Stimulated activated CD8-positive, alpha-beta memory T cell treated with anti-CD3 and anti-CD28 coated beads, Interleukin-15, amount 100 ng/mL, for 4 hours (primary cell): ENCODE data around the gene DIRAS1.

Experiments used
- DNase-seq, 2 donors: peaks; one replicate each; pipeline ENCODE4 v3.0.0-alpha.2; 2020; ENCODE audit warnings: low read depth in 2 of 2

Gene DIRAS1

DNA sequence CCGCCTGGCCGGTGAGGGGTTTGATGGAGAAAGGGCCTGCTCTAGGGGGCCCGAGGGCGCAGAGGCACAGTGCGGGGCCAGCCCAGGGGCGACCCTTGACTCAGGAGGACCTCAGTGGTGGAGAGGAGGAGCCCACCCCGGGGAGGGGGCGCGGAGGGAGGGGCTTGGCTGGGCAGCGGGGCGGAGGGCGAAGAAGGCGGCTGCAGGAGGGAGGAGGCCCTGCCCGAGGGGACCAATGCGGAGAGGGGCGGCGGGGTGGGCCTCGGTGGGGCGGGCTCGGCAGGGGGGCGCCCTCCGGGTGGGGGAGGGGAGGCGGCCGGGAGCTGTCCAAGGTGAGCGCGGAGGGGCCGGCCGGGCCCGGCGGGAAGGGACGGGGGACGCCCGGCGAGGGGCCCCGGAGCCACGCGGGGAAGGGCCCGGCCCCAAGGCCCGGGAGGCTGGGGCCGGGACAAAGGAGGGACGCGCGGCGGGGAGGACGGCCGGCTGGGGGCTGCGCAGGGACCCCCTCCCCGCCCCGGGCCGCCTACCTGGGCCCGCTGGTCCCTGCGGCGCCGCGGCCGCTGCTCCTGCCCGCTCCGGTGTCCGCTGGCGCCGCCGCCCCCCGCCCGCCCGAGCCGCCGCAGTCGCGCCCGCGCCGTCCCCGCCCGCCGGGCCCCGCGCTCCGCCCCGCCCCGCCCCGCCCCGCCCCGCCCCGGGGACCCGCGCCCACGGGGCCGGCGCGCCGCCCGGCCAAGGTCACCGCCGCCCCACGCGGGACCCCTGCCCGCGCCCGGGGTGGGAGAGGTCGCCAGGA is at the start of gene DIRAS1:
DIRAS1 (minus strand) TSS at position 596 of the 793 bp plus-strand sequence. CDS start 3,566 bp downstream, outside the sequence.
- DNase-seq: no peak

GRCh38 chr19:2770055-2771013 is 49.2 kb upstream of the DIRAS1 start:
- no peak for DNase-seq

GRCh38 chr19:2769218-2769617 is 48.0 kb upstream of the DIRAS1 start:
- no peak for DNase-seq

DNA sequence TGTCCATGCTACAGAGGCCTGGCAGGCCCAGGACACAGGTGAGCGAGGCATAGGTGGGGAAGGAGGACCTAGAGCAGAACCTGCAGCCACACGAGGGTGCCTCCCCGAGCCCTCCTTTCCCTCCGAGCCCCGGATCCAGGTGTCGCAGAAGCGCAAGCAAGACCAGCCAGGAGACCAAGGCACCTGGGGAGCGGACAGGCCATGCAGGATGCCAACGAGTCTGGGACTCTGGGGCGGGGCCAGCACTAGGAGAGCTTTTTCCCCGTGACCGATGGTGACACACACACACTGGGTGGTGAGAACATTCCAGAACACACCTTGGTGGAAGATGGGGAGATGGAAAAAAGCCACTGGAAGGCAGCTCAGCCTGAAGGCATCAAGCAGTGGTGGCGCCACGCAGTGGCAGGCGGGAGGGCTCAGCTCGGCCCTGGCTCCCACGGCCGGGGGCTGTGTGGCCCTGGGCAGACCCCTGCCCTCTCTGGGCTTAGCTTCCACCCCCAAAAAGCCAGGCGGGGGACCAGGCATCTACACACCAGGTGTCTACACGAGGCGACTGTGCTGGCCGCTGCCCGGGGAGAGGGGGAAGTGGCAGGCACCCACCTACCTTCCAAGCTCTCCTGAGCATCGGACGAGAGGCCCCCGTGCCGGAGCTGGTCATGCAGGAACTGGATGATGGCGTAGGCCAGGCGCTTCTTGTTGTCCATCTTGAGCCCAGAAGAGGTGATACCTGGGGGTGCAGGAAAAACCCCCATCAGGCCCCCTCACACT is 47.4 kb upstream of the DIRAS1 start:
- no peak for DNase-seq

GRCh38 chr19:2767688-2768087 is 46.5 kb upstream of the DIRAS1 start:
- no peak for DNase-seq

- no peak for DNase-seq
These were observed 45.6 kb upstream of the DIRAS1 start for GRCh38 chr19:2766594-2767372.

DNA sequence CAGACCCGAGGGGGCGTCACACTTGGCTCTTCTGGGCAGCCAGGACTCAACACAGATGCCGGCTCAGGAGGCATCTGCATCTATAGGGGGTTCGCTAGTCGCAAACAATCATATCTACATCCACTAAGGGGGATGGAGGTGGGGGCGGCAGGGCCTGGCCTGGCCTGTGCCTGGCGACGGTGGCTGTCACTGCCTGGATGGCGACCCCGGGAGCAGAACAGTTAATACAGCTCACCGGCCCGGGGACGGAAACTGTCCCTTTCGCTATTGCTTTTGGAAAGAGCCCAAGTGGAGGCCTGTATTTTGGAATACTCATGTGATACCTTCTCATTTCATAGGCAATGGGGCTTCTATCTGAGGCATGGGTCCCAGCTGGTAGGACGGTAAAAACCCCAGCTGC is 44.2 kb upstream of the DIRAS1 start:
- DNase-seq: no peak

DNA sequence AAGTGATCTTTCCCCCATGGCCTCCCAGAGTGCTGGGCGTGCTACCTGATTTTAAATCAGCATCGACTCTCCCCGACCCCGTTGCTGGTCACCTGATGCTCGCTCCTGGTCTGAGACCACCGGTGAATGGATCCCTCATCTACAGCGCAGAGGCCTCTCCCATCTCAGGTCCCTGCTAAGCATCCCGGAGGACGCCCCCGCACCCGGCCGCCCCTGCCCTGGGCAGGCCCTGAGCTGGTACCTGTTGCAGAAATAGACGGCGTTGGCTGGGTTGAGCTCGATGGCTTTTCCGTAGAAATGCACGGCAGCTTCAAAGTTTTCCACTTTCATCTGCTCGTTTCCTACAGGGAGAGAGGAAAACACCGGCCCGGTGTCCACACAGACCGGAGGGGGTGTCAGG is 43.8 kb upstream of the DIRAS1 start:
- no peak for DNase-seq

DNA sequence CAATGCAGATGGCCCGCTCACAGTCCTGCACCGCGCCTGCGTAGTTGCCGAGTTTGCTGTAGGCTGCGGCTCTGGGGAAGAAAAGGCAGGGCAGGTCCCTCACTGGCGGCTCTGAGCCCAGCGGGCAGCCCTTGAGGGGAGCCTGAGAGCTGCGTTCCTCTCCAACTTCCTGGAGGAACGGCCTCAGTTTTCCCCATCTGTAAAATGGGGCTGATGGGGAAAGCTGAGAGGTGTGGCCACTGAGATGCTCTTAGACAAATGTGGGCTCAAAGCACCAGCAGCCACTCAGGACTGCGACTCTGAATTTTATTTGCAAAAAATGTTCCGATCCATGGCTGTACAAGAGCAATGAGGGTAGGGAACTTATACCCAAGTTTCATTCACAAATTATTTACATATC is 42.5 kb upstream of the DIRAS1 start:
- no peak for DNase-seq

DNA sequence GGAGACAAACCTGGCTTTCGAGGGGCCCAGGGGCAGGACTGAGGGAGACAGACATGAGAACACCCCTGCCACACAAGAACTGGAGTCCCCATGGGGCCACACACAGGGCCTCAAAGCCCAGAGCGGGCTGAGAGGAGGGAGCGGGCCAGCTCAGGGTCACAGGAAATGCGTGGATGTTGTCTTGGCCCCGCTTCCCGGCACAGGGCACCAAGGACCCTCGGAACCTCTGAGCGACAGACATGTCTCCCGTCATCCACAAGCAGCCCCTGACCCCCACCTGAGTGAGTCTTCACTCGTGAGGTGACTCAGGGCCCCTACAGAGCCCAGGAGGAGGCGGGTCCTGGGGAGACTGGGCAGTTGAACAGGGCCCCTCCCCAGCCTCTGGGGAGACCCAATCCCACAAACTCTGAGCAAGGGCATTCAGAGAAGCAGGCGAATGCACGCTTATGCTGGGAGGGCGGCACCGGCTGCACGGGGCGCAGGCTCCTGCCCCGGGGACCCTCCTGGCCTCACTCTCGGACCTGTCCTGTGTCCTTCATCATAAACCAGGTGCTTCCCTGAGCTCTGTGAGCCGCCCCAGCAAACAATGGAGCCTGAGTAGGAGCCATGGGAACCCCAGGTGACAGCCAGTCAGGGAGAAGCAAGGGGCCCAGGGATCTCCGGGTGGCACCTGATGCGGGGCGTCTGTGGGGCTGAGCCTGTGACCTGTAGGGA is 41.8 kb upstream of the DIRAS1 start:
- no peak for DNase-seq

GRCh38 chr19:2761876-2762782 is 41.0 kb upstream of the DIRAS1 start:
- DNase-seq: no peak

- no peak for DNase-seq
These were observed 40.1 kb upstream of the DIRAS1 start for GRCh38 chr19:2761309-2761677.

- no peak for DNase-seq
These were observed 38.8 kb upstream of the DIRAS1 start for GRCh38 chr19:2759965-2760364.

DNA sequence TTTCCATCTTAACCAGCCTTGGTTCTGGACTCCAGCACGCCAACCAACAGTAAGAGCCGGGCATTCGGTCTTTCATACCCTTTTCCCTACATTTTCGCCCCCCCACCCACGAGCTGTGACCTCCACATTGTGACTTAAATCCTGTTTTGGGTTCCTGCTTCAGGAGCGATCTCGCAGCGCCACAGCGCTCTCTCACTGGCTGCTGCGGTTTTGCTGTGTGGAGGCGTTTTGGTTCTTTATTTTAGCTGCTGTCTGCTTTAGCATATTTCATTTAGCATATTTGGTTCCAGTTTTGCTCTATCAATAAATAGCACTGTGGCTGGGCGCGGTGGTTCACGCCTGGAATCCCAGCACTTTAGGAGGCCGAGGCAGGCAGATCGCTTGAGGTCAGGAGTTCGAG is 38.2 kb upstream of the DIRAS1 start:
- no peak for DNase-seq

DNA sequence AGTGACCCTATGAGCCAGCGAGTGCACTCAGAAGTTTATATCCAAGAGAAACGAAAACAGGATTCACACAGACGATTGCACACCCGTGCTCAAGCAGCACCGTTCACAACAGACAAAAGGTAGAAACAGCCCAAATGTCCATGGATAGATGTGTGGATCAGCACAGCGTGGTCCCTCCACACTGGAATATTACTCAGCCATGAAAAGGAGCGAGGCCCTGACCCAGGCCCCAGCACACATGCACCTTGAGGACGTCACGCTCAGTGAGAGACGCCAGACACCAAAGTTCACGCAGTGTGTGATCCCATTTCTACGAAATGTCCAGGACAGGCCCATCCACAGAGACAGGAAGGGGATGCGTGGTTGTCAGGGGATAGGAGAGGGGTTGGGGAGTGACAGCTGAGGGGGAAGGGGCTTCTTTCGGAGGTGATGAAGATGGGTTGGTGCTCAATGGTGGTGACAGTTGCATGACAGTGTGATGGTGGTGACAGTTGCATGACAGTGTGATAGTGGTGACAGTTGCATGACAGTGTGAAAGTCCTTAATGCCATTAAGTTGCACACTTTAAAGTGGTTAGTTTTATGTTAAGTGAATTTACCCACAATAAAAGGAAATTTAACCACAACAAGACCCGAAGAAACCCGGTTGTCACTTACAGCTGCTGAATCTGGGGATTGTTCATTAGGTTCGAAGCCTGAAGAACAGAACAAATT is 37.6 kb upstream of the DIRAS1 start:
- no peak for DNase-seq

DNA sequence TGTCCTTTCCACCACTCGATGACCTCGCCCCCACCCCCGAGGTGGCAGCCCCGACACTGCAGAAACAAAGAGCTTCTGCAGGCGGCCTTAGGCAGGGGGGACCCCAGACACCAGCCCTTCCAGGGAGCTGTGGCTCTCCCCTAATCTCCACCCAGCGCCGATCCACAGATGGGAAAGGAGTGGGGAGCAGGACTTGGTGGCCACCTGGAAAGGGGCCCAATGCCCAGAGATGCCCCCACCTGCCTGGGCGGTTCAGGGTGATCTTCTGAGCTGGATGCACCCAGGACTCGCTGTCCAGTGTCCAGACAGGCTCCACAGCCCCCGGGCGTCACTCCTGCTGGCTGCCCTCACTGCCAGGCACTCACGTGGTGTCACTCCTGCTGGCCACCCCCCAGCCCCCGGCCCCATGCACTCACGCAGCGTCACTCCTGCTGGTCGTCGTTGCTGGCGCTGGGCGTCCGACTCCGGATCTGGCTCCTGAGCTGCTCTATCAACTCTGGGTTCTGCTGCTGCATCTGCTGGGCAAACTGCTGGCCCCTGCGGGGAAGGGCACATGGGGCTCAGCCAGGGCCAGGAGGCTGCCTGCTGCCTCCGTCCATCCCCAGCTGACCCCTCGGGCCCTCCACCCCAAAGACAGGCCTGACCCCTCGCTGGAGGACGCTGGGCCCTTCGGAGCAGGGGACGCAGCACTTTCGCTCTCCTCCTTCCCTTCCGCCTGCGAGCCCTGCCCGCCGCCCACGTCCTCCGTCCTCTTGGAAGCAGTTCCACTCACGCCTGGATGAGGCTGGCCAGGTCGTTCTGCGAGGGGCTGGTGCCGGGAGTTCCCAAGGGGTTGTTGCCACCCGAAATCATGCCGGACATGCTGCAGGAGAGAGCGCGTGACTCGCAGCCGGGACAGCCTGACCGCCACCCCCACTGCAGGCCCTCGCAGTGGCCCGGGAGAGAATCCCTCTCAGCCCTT is 36.0 kb upstream of the DIRAS1 start:
- DNase-seq: no peak

- no peak for DNase-seq
These were observed 35.3 kb upstream of the DIRAS1 start for GRCh38 chr19:2756477-2756876.

GRCh38 chr19:2755811-2756210 is 34.6 kb upstream of the DIRAS1 start:
- no peak for DNase-seq
